DND-41 (cell line): ENCODE results near the gene CTDP1.

Experiments used
- ATAC-seq: fragments of 200-7000 bp; cut with Tn5 transposase; 3 replicates; pipeline ENCODE4 v1.9.1; 2021; ENCODE audit warnings: low read depth; ENCODE audit not compliant: insufficient read depth
- DNase-seq: peaks from one replicate; pipeline ENCODE4 v3.0.0-alpha.2; 2020
- H2AFZ ChIP-seq: 2 replicates; pipeline ENCODE4 v1.6.0; 2012; ENCODE audit warnings: low read depth, low read length
- H3K27ac ChIP-seq: 2 replicates; pipeline ENCODE4 v1.5.1; 2012; ENCODE audit warnings: low read length, inconsistent platforms
- H3K27me3 ChIP-seq: fragments of 200-600 bp; sonication (generic); 2 replicates; pipeline ENCODE4 v1.6.0; 2012; ENCODE audit warnings: low read length, mild to moderate bottlenecking, inconsistent platforms; ENCODE audit not compliant: insufficient read depth, poor library complexity
- H3K36me3 ChIP-seq: 2 replicates; pipeline ENCODE4 v1.5.1; 2012; ENCODE audit warnings: low read length, inconsistent platforms; ENCODE audit not compliant: insufficient read depth
- H3K4me1 ChIP-seq: 2 replicates; pipeline ENCODE4 v1.5.1; 2012; ENCODE audit warnings: mild to moderate bottlenecking, low read length; ENCODE audit not compliant: insufficient read depth
- H3K4me2 ChIP-seq: 2 replicates; pipeline ENCODE4 v1.6.0; 2012; ENCODE audit warnings: mild to moderate bottlenecking, moderate library complexity, low read length, inconsistent platforms; ENCODE audit not compliant: insufficient read depth
- H3K4me3 ChIP-seq, 2 experiments: fragments of 200-600 bp in 1 of 2; shearing (Covaris generic) in 1 of 2; 2 replicates each; pipeline ENCODE4 v1.5.1; 2012 to 2016; ENCODE audit warnings: inconsistent platforms in 2 of 2, low read length in 2 of 2, mild to moderate bottlenecking in 2 of 2, low read depth in 1 of 2, moderate library complexity in 1 of 2
- H3K79me2 ChIP-seq: 2 replicates; pipeline ENCODE4 v1.6.0; 2012; ENCODE audit warnings: low read length, inconsistent platforms; ENCODE audit not compliant: insufficient read depth
- H3K9ac ChIP-seq: 2 replicates; pipeline ENCODE4 v1.6.0; 2012; ENCODE audit warnings: low read depth, mild to moderate bottlenecking, inconsistent platforms, low read length, moderate library complexity
- H3K9me3 ChIP-seq: 2 replicates; pipeline ENCODE4 v1.5.1; 2012; ENCODE audit warnings: low read length, moderate library complexity, mild to moderate bottlenecking, inconsistent platforms; ENCODE audit not compliant: insufficient read depth, severe bottlenecking
- H4K20me1 ChIP-seq: 2 replicates; pipeline ENCODE4 v1.6.0; 2012; ENCODE audit warnings: low read length; ENCODE audit not compliant: insufficient read depth
- EZH2 ChIP-seq: IDR thresholded peaks from 3 replicates; pipeline ENCODE4 v1.6.1; 2012; ENCODE audit warnings: borderline replicate concordance, low read depth, mild to moderate bottlenecking, moderate library complexity, low read length, inconsistent platforms; ENCODE audit not compliant: severe bottlenecking
- TF ChIP-seq, protein P1 (sequence below): IDR thresholded peaks from 2 replicates; pipeline ENCODE4 v1.5.1; 2012; ENCODE audit warnings: borderline replicate concordance, low read length, moderate library complexity, mild to moderate bottlenecking; ENCODE audit not compliant: poor library complexity, severe bottlenecking; ENCODE audit errors: extremely low read depth

CTDP1 gene

DNA sequence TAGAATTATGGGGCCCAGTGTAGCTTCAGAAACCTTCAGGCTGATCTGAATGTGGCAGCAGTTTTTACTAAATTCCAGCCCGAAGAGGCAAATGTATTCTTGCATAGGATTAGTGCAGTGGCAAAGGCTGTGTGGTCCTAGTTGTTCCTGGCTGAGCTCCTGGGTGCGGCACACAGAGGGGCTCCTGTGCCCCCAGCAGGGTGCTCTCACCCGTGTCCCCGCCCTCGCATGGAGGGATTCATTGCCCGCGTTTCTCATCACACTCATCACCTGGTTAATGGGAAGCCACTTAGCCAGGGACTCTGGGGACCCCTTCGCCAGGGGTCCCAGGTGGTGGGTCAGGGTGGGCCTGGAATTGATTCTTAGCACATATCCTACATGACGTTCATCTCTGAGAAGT, 122.0 kb downstream of the CTDP1 start:
- Histone ChIP-seq H3K27me3 (no peaks in the 10 kb centered on the region), H3K79me2 (no peaks in the 10 kb centered on the region), H3K27ac (no peak overlapping the region), H3K4me2 (no peak overlapping the region), H3K4me3 (no peak overlapping the region), H3K4me1 (peaks cover 42% of the 10 kb centered on the region), H3K36me3 (no peaks in the 10 kb centered on the region), H3K9ac (no peak overlapping the region), H4K20me1 (no peaks in the 10 kb centered on the region), H2AFZ (no peak overlapping the region), H3K9me3 (no peaks in the 10 kb centered on the region)
- no peak for ATAC-seq
- no peak for TF ChIP-seq EZH2
- TF ChIP-seq, protein P1, sequence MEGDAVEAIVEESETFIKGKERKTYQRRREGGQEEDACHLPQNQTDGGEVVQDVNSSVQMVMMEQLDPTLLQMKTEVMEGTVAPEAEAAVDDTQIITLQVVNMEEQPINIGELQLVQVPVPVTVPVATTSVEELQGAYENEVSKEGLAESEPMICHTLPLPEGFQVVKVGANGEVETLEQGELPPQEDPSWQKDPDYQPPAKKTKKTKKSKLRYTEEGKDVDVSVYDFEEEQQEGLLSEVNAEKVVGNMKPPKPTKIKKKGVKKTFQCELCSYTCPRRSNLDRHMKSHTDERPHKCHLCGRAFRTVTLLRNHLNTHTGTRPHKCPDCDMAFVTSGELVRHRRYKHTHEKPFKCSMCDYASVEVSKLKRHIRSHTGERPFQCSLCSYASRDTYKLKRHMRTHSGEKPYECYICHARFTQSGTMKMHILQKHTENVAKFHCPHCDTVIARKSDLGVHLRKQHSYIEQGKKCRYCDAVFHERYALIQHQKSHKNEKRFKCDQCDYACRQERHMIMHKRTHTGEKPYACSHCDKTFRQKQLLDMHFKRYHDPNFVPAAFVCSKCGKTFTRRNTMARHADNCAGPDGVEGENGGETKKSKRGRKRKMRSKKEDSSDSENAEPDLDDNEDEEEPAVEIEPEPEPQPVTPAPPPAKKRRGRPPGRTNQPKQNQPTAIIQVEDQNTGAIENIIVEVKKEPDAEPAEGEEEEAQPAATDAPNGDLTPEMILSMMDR: no peak
- DNase-seq: no peak

DNA sequence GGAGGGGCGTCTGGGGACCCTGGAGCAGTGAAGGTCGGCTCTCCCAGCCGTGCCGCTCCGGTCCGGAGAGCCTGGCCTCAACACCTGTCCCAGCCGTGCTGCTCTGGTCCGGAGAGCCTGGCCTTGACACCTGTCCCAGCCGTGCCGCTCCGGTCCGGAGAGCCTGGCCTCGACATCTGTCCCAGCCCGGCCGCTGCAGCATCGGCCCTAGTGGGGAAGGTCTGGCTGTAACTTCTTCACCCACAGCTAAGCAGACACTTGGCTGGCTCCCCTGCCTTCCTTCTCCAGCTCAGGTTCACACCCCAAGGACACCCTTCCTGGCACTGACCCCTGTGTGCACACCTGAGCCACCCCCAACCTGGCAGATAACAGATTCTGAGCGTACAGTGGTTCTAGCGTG, 122.7 kb downstream of the CTDP1 start:
- H4K20me1 ChIP-seq: no peaks in the 10 kb centered on the region
- no peaks in the 10 kb centered on the region for H3K9me3 ChIP-seq
- peaks cover 42% of the 10 kb centered on the region for H3K4me1 ChIP-seq
- H3K27ac ChIP-seq: no peak overlapping the region
- no peak overlapping the region for H3K4me2 ChIP-seq
- no peak for TF ChIP-seq EZH2
- TF ChIP-seq, protein P1: no peak
- DNase-seq: no peak
- no peak overlapping the region for H2AFZ ChIP-seq
- no peaks in the 10 kb centered on the region for H3K27me3 ChIP-seq
- no peaks in the 10 kb centered on the region for H3K36me3 ChIP-seq
- no peak overlapping the region for H3K4me3 ChIP-seq
- ATAC-seq: no peak
- no peak overlapping the region for H3K9ac ChIP-seq
- no peaks in the 10 kb centered on the region for H3K79me2 ChIP-seq

DNA sequence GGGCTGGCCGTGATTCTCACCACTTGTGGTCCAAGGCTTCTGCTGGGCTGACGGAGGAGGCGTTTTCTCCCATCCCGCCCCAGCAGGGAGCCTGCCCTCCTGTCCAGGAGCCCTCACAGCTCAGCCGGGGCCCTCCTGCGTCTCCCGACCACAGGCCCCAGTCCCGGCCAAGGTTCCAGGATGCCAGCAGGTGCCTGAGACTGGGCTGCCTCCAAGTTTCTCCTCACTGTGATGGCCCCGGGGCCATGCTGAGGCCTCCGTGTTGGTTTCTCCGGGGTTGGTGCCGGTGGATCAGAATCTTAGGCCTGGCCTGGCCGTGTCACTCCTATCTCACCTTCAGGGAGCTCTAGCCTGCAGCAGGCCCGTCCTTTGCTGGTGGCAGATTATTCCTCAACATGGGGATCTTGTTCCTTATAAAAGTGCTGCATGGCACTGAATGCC, 124.0 kb downstream of the CTDP1 start:
- H3K4me3 ChIP-seq: no peak overlapping the region
- H3K79me2 ChIP-seq: no peaks in the 10 kb centered on the region
- TF ChIP-seq, protein P1: no peak
- no peak for TF ChIP-seq EZH2
- ATAC-seq (no peak), DNase-seq (no peak)
- no peak overlapping the region for H3K27ac ChIP-seq
- no peaks in the 10 kb centered on the region for H4K20me1 ChIP-seq
- H3K9me3 ChIP-seq: no peaks in the 10 kb centered on the region
- no peak overlapping the region for H3K4me2 ChIP-seq
- no peaks in the 10 kb centered on the region for H3K36me3 ChIP-seq
- H2AFZ ChIP-seq: no peak overlapping the region
- H3K9ac ChIP-seq: no peak overlapping the region
- peaks cover 42% of the 10 kb centered on the region for H3K4me1 ChIP-seq
- H3K27me3 ChIP-seq: no peaks in the 10 kb centered on the region
